PFSK-1 (cell line): ENCODE results near the gene NPHP1.

Source experiments
- POLR2AphosphoS5 ChIP-seq: IDR thresholded peaks from 2 replicates; pipeline ENCODE4 v1.6.1; 2012; ENCODE audit warnings: low read depth, mild to moderate bottlenecking, control low read depth, low read length, moderate library complexity
- TAF1 ChIP-seq: IDR thresholded peaks from 2 replicates; pipeline ENCODE4 v1.6.1; 2012; ENCODE audit warnings: low read length, control low read depth, borderline replicate concordance; ENCODE audit not compliant: insufficient read depth

DNA sequence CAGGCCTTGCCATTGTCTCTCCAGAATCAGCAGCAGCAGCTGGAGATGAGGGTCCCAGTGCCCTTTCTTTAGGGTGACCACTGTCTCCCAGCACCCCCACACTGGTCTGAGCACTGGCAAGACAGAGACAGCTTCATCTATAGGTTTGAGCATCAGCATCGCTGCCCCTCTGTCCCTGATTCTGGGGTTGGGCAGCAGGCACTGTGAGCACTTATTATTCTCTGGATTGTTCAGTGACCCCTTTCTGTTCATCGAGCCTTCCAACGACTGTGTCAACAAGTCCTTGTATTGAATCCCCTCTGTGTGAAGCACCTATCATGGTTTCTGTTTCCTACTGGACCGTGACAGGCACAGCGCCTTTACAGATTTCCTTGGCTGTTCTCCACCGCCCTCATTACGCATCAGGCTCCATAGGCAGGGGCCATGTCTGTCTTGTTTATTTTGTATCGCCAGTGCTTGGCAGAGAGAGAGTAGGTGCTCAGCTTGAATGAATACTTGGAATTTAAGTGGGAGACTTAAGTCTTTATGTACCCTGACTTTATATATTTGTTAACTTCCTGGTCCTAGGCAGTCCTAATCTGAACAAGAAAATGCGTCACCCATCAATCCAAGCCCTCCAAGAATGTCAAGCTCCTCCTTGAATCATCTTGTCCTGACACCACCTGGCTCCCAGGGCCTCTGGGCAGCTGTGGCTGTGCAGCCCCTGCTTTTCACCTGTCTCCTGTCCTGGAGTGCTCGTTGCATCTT, 100.6 kb downstream of the NPHP1 start:
- TF ChIP-seq TAF1 (no peak), POLR2AphosphoS5 (no peak)
